ENCODE data around the gene SLC22A4. TPM values are rescaled to one million over a fixed set of nuclear protein-coding genes. Genes with fewer than 3 reads are reported as not detected.

Gene SLC22A4
- total RNA-seq, 1 donor from 2014 or later = not detected

DNA sequence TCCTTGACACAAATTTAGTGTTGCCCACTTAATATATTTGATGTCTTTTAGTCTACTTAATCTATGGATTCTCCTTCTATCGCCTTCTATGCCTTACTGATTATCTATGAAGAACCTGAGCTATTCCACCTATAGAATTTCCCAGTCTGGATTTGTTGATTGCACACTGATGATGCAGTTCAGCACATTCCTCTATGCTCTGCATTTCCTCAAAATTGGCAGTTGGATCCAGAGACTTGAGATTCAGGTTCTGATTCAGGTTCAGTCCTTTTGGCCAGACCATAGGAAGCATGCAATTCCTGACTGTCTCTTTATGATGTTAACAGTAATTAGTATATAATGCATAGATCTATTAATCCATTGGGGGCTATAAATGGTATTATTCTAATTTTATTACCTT is 89.1 kb downstream of the SLC22A4 start:
- no peak overlapping the region for H3K4me3 Mint-ChIP-seq
- intact Hi-C loops (cut with micrococcal nuclease) = loop anchor here (10.0 kb wide), 1 partner anchor 722 kb away; no protein-coding TSS in a partner anchor
- peaks cover 15% of the 10 kb centered on the region for H3K36me3 Mint-ChIP-seq (ENCODE audit: low read depth)
- no peak overlapping the region for H3K27ac Mint-ChIP-seq
- H3K9me3 Mint-ChIP-seq = no peaks in the 10 kb centered on the region
- H3K27me3 Mint-ChIP-seq = no peaks in the 10 kb centered on the region
- ChIA-PET CTCF (interaction anchor here (0.6 to 9.2 kb wide), 4 partner anchors 15 to 437 kb away, joined by 3 to 253 read pairs (median 6); no protein-coding TSS in a partner anchor), POLR2A (interaction anchor here (0.9 kb wide), 1 partner anchor 107 kb away, joined by 3 read pairs; the partner anchor contains the start of gene IRF1)
- TF ChIP-seq, protein P1, sequence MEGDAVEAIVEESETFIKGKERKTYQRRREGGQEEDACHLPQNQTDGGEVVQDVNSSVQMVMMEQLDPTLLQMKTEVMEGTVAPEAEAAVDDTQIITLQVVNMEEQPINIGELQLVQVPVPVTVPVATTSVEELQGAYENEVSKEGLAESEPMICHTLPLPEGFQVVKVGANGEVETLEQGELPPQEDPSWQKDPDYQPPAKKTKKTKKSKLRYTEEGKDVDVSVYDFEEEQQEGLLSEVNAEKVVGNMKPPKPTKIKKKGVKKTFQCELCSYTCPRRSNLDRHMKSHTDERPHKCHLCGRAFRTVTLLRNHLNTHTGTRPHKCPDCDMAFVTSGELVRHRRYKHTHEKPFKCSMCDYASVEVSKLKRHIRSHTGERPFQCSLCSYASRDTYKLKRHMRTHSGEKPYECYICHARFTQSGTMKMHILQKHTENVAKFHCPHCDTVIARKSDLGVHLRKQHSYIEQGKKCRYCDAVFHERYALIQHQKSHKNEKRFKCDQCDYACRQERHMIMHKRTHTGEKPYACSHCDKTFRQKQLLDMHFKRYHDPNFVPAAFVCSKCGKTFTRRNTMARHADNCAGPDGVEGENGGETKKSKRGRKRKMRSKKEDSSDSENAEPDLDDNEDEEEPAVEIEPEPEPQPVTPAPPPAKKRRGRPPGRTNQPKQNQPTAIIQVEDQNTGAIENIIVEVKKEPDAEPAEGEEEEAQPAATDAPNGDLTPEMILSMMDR (IDR thresholded peaks at IDR 0.05) = no peak
- H3K4me1 Mint-ChIP-seq = peaks cover 26% of the 10 kb centered on the region
- DNase-seq (no peak), ATAC-seq (ENCODE audit: low read depth) (no peak)

DNA sequence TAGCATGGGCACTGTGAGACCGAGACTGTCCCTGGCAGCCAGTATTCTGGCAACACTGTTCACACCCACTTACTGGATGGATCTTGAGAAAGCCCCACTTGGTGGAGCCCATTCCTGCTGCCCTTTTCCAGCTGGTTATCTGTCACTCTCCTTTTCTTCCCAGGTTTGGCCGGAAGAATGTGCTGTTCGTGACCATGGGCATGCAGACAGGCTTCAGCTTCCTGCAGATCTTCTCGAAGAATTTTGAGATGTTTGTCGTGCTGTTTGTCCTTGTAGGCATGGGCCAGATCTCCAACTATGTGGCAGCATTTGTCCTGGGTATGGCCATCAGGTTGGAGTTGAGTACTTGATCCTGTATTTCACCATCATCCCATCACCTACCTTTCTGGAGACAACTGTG is 89.8 kb downstream of the SLC22A4 start:
- Mint-ChIP-seq H3K36me3 (ENCODE audit: low read depth) (peaks cover 9% of the 10 kb centered on the region), H3K4me1 (peaks cover 21% of the 10 kb centered on the region), H3K4me3 (no peak overlapping the region), H3K27me3 (no peaks in the 10 kb centered on the region), H3K9me3 (no peaks in the 10 kb centered on the region), H3K27ac (no peak overlapping the region)
- ATAC-seq (ENCODE audit: low read depth) = no peak
- TF ChIP-seq, protein P1 (IDR thresholded peaks at IDR 0.05) = no peak
- intact Hi-C loops (cut with micrococcal nuclease) = loop anchor here (10.0 kb wide), 1 partner anchor 721 kb away; no protein-coding TSS in a partner anchor
- POLR2A ChIA-PET = no interaction called here
- no peak for DNase-seq
- CTCF ChIA-PET = interaction anchor here (0.9 to 9.2 kb wide), 4 partner anchors 117 to 436 kb away, joined by 3 to 253 read pairs (median 5); no protein-coding TSS in a partner anchor

DNA sequence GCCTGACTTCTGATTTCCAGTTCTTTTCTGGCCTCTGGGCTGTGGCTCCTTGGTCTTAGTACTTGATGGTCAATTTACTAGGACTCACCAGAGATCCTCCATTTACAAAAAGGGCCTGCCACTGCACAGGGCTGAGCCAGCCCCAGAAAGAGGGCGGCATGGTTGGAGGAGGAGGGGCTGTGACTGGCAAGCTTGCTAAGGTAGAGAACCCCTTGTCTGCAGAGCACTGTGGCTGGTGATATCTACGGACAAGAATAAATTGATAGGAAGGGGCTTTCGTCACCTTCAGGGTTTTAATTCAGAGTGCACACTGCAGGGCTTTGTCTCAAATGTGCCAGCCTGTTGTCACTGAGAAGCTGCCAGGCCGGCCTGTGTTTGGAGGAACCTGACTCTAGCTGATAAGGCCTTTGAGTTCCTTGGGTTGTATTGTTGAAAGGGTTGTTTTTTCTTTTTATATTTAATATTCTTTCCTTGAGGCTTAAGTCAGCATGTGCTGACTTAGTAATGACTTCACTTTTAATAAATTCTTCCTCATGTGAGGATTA is 90.4 kb downstream of the SLC22A4 start:
- Mint-ChIP-seq H3K36me3 (ENCODE audit: low read depth) (peaks cover 7% of the 10 kb centered on the region), H3K4me1 (peaks cover 21% of the 10 kb centered on the region), H3K27ac (no peak overlapping the region), H3K27me3 (no peaks in the 10 kb centered on the region), H3K9me3 (no peaks in the 10 kb centered on the region), H3K4me3 (no peak overlapping the region)
- intact Hi-C loops (cut with micrococcal nuclease) = loop anchor here (1.0 to 10.0 kb wide), 7 partner anchors 112 to 720 kb away; no protein-coding TSS in a partner anchor
- ChIA-PET POLR2A (interaction anchor here (4.9 kb wide), 1 partner anchor 117 kb away, joined by 34 read pairs; no protein-coding TSS in a partner anchor), CTCF (interaction anchor here (0.7 to 9.2 kb wide), 6 partner anchors 116 to 446 kb away, joined by 3 to 253 read pairs (median 5); partner anchors contain the start of gene SHROOM1)
- no peak for DNase-seq
- TF ChIP-seq, protein P1 (IDR thresholded peaks at IDR 0.05) = no peak
- ATAC-seq (ENCODE audit: low read depth) = no peak

DNA sequence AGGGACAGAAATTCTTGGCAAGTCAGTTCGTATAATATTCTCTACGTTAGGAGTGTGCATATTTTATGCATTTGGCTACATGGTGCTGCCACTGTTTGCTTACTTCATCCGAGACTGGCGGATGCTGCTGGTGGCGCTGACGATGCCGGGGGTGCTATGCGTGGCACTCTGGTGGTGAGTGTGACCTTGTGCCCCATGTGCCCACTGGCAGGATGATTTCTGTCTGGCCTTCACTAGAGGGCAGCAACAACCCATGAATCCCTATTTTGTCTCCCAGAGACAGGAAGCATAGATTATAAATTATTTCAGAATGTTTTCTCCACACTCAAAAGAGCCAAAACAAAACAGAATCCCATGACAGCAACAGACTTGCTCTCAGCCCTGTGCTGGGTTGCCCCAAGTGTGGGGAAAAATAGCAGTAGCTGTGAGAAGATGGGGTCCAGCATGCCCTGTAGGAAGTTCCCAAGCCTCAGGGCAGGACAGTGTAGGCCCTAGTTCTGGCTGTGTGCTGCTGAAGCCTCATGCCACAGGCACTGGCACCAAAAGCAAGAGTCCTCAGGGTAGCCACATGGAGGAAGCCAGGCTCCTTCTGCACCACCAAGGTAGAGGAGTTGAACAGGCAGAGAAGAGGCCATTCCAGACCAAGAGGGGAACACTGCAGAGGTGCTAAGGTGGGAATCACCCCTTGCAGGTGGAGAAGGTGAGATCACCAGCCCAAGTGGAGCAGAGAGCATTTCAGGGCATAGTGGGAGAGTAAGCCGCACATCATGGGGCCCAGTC is 91.3 kb downstream of the SLC22A4 start:
- CTCF ChIA-PET = interaction anchor here (0.7 to 9.2 kb wide), 15 partner anchors 10 to 500 kb away, joined by 3 to 253 read pairs (median 5); partner anchors contain the start of gene IRF1
- H3K4me3 Mint-ChIP-seq = no peak overlapping the region
- no peaks in the 10 kb centered on the region for H3K9me3 Mint-ChIP-seq
- H3K4me1 Mint-ChIP-seq = peaks cover 21% of the 10 kb centered on the region
- H3K27ac Mint-ChIP-seq = no peak overlapping the region
- DNase-seq = peak; percentile 30
- peak; percentile 73 for ATAC-seq (ENCODE audit: low read depth)
- peaks cover 2% of the 10 kb centered on the region for H3K36me3 Mint-ChIP-seq (ENCODE audit: low read depth)
- POLR2A ChIA-PET = interaction anchor here (1.2 to 4.9 kb wide), 6 partner anchors 24 to 116 kb away, joined by 3 to 34 read pairs (median 18); partner anchors contain the start of gene IRF1
- TF ChIP-seq, protein P1 (IDR thresholded peaks at IDR 0.05) = peak; percentile 29
- H3K27me3 Mint-ChIP-seq = no peaks in the 10 kb centered on the region
- intact Hi-C loops (cut with micrococcal nuclease) = loop anchor here (1.0 to 10.0 kb wide), 11 partner anchors 26 to 719 kb away; no protein-coding TSS in a partner anchor
